Fibroblast of skin of abdomen (primary cell): ENCODE results near the gene MMP19.

ENCODE experiments used
- DNase-seq: peaks from one replicate; pipeline ENCODE4 v3.0.0-alpha.2; 2013

MMP19 gene

DNA sequence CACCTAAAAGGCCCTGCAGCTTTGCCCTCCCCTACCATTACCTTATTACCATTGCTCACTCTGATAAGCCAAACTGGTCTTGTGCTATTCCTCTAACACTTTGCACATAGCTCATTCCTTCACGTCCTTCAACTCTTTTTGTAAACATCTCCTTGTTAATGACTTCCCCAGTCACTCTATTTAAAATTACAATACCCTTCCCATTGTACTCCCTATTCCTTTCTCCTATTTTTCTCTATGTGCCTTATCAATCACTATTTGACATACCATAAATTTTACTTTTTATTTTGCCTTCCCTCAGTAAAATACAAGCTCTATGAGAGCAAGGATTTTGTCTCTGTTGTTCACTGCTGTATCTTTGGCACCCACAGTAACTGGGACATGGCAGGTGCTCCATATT, 30.6 kb downstream of the MMP19 start:
- no peak for DNase-seq

DNA sequence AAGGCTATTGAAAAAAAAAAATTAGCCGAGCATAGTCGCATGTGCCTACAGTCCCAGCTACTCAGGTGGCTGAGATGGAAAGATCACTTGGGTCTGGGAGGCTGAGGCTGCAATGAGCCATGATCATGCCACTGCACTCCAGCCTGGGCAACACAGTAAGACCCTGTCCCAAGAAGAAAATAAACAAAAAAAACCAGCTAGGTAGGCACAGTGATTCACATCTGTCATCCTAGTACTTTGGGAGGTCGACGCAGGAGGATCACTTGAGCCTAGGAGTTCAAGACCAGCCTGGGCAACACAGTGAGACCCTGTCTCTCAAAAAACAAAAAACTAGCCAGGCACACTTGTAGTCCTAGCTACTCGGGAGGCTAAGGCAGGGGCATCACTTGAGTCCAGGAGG, 33.5 kb downstream of the MMP19 start:
- DNase-seq, result no peak

DNA sequence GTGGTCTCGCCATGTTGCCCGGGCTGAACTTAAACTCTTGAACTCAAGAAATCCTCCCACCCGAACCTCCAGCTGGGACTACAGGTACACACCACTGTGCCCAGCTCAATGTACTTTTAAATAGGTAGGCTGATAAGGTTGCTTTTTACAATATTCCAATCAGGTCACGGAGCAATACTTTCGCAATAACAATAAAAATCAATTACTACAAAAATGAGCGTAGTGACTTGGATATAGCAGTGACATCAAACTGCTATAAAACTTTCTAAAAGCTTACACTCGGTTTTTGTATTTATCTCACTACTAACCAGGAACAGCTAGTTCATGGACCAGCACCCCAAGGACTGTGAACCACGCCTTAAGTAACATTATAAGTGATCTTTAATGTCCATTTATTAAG, 35.8 kb downstream of the MMP19 start:
- DNase-seq, result no peak

GRCh38 chr12:55797550-55797949, 45.2 kb downstream of the MMP19 start:
- no peak for DNase-seq

GRCh38 chr12:55797068-55797467, 45.7 kb downstream of the MMP19 start:
- peak; percentile 50 for DNase-seq

DNA sequence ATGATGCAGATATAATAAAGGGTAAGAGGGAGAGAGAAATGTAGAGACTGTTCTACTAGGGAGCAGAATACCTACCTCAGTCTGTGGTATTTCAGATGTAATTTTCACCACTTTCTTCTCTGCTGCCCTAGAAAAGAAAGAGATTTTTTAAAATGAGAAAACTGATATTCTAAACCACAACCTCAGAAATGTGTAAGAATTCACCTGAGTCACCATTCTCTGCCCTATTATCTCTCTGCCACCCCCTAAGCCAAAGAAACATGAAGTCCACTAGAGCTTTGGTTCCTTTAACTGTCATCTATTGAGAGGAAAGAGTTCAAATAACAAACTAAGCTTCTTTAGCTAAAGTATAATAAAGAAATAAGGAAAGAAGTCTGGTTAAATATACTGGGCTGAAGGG, 46.8 kb downstream of the MMP19 start:
- DNase-seq, result no peak

DNA sequence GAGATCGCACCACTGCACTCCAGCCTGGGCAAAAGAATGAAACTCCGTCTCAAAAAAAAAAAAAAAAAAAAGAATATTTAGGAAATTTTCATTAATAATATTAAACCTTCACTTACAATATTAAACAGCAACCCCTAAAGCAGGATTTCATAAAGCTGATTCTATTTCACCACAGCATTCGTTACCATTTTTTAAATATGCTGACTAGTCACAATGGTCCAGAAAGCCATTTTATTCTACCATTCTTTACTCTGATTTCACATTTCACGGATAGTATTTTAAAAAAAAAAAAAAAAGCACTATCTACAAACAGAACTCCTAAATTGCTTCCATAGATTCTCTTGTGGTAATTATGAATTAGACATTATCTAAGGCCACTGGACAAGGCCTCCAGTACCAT, 52.8 kb downstream of the MMP19 start:
- no peak for DNase-seq

- no peak for DNase-seq
Measured at GRCh38 chr12:55789171-55789570, 53.6 kb downstream of the MMP19 start.

- no peak for DNase-seq
Measured at GRCh38 chr12:55788546-55788945, 54.2 kb downstream of the MMP19 start.
